Measurements from ENCODE around the gene TOMM6.
"Not testable (repeated sequence)": the region's sequence is repeated elsewhere in the genome, so short reads cannot be mapped to it uniquely, and the experiment has no call there.

TOMM6 gene

DNA sequence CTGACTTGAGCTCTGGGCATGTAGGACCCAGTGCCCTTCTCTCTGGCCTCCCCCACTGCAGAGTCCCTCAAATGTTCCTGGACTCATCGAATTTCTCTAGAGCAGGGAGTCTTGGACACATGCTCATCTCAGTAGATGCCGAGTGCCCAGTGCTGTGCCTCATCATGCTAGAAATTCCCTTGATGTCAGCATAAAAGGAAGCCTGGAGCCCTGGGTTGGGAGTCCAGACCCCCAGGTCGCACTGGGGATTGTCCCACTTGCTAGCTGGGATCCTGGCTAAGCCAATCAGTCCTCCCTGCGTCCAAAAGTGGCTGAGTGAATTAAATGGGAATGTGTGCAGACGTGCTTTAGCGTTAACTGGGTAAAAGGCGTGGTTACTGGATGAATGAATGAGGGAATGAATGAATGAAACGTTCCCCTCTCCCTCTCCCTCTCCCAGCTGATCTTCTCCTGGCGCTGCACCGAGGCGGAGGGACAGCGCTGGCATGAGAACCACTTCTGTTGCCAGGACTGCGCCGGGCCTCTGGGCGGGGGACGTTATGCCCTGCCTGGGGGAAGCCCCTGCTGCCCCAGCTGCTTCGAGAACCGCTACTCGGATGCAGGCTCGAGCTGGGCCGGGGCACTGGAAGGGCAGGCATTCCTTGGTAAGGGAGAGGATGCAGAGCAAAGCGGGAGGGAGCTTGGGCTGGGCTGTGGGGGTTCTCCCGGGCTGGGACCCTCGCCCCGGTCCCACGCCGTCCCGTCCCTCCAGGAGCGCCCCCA, 1.6 kb upstream of the TOMM6 start:
- no peak for DNase-seq (ENCODE audit: low read depth)

DNA sequence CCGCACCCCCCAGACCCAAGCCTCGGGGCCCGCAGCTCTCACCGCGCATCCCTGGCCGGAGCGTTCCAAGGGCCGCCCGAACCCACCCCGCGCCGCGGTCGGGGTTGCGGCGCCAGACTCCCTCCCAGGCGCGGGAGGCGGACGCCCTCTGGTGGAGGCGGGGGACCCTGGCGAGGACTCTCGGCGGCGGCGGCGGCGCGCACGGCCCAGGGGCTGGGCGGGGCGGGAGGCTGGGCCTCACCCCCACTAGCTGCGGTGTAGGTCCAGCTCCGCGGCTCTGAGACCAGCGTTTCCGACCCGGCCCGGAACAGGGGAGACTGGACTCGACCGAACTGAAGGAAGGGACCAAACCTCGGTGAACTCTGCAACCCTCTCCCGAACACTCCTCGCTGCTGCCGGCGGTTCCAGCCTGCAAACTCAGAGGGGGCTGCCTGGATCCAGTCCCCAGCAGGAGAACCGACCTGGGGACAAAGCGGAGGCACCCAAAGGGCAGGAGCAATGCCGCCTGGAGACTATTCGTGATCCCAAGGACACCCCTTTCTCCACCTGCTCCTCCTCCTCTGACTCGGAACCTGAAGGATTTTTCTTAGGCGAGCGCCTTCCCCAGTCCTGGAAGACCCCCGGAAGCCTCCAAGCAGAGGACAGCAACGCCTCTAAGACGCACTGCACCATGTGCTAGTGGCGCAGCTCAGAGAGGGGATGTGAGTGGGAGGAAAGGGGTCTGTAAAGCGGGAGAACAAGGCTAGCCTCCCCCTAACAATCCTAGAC, 859 bp upstream of the TOMM6 start:
- DNase-seq (ENCODE audit: low read depth), result peak; percentile 81

DNA sequence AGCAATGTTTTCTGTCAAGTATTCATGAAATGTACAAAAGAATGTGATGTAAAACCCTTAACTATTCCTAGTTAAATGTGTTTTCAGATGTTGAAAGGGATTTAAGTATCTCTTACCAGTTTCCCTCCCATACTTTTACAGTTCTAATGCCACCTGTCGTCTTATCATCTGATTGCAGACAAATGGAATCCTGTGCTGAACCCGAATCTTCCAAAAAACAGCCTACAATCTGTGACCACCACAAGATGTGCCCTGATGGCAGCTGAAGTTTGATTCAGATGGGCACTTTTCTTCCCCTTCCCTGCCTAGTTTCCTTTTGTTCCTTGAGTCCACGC, 1.9 kb downstream of the TOMM6 start:
- DNase-seq (ENCODE audit: low read depth), result no peak

DNA sequence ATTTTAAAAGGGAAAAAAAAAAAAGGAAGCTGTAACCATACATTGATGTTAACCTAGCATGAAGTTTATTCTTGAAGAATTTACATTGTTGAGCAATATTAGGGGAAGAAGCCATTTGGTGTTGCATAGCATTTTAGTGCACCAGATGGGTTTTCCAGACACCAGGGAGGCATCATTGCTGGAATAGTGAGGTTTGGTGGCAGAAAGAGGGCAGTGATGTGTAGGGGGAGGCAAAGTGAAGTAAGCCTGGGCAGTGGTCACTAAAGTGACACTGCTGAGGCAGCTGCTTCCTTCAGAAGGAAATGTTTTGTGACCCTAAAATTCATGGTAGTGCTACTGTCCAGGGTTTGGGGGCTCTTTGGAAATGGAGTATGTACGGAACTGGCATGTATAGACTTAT, 2.6 kb downstream of the TOMM6 start:
- DNase-seq (ENCODE audit: low read depth), result no peak

DNA sequence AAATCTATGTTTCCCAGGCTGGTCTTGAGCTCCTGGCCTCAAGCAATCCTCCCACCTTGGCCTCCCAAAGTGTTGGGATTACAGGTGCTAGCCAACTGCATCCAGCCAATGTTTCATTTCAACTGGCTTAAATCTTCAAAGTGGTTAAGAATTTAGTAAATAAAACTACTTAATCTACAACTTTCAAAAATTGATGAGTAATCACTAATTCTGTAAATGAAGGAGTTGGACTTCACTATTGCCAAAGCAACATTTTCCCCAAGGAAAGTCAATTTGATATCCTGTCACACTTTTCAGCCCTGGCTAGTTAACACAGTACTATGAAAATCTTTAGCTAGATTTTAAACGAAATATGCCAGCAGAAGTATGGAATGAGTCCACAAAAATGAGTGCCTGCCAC, 3.8 kb downstream of the TOMM6 start:
- DNase-seq (ENCODE audit: low read depth), result no peak

DNA sequence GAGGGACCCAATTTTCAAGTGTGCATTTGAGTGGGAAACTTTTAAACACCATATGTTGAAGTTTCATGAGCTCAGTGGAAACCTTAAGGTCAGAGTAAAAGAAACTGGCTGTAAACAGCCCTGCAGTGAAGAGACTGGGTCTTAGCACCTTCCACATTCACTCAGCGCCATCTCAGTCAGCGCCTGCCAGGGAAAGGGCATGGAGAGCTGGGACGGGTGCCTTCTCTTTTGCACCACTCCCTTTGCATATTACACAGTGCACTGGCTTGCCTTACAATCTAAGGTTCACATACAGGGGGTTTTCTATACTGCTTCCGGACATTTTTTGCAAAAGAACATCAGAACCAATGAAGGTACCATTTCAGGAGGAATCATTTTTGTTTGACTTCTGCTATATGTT, 4.5 kb downstream of the TOMM6 start:
- DNase-seq (ENCODE audit: low read depth), result no peak

DNA sequence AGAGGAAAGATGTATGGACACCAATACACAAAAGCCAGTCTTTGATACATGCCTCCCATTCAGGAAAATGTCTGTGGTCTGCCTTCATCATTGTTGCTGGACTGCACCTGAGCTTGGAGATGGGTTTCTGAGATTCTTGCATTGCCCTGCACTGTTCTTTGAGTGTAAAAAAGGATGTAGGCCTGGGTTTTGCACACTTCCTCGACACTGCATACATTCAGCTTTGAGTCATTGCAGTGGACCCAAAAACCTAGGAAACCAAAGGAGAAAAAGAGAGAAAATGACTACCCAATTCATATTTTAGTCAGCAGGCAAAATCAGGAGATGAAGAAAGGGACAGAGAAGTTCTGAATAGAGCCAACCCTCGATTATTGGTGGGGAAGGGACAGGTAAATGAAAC, 9.0 kb downstream of the TOMM6 start:
- no peak for DNase-seq (ENCODE audit: low read depth)

DNA sequence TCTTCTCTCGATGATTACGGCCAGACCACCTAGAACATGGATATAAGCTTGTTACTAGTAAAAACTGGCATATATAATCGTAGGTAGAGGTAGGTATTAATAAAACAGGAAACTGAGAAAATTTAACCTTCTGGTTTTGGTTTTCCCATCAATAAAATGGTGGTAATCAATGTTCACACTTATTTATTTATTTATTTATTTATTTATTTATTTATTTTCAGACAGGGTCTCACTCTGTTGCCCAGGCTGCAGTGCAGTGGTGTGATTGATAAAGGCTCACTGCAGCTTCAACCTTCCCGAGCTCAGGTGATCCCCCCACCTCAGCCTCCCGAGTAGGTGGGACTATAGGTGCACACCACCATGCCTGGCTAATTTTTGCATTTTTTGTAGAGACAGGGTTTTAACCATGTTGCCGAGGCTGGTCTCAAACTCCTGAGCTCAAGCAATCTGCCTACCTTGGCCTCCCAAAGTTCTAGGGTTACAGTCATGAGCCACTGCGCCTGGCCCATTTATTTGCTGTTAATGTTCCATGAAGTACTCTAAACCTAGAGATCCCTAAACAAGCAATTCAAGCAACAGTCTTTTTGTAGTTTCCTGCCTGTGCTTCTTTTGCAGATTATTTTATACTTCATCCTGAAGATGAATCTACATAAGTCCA, 11.5 kb downstream of the TOMM6 start:
- DNase-seq (ENCODE audit: low read depth), result no peak

DNA sequence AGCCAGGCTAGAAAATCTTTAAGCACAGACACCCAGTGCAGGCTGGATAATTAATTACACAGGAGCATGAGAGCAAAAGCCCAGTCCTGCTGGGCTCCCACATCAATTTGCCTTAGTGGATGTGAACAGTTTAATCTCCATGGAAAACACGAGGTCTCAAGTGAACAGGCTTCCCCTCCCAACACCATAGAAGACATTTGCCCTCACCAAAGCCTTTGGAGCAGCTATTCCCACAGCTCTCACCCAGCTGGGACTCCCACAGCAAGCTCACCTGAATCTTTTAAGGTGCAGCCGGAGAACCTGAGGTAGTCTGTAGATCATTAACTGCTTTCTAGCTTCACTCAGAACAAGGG, 12.0 kb downstream of the TOMM6 start:
- DNase-seq (ENCODE audit: low read depth), result no peak

DNA sequence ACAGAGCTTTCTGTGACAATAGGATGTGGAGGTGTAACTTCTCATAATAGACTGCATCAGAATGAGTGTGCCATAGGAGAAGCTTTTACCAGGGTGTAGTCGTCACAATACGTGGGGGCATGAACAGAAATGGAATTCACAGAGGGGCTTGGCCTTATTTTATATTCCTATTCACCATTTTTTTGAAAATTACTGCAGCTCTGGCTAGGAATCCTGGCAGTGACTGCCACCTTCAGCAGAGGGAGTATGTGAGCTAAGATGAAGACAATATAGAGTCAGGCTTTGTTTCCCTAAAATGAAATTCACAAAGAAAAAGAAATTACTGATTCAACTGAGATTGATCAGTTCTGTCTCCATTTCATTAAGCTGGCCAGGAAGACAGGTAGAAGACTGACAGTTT, 13.9 kb downstream of the TOMM6 start:
- no peak for DNase-seq (ENCODE audit: low read depth)

DNA sequence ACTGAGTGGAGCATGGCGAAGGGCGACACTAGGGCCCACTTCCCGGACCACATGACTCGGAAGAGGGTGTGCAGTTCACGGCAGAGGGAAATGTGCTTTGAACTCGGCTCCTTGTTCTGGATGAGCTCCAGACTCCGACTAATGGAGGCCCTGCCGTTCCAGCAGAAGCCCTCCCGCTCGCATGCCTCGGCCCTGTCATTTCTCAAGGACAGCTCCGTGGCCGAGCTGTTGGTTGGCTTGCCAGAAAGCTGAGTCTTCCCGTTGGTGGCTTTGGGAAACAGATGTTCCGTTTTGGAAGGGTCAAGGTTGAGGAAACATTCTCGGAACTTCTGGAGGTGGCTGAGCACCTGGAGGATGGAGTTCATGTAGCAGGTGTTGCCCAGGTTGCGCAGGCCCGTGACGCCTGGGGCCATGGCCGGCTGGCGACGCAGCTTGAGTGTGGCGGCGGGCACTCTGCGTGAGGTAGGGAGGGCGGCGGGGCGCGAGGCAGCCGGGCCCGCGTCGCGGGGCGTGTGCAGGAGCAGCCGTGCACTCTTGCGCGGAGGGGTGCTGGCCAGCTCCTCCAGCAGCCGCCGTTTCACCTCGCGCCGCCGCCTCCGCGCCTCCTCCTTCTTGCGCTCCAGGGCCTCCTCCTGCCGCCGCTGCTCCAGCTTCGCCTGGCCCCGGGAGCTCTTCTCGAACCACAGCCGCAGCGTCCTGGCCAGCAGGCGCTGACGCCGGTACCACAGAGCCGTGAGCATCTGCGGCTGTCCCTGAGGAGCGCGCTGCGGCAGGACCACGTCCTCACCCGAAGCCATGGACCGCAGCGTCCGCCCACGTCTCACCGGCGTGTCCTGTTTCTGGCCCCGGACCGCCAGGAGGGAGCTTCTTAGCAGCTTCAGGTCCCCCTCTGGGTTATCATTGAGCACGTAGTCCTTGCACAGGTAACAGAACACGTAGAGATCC, 18.6 kb downstream of the TOMM6 start:
- DNase-seq (ENCODE audit: low read depth), result no peak

DNA sequence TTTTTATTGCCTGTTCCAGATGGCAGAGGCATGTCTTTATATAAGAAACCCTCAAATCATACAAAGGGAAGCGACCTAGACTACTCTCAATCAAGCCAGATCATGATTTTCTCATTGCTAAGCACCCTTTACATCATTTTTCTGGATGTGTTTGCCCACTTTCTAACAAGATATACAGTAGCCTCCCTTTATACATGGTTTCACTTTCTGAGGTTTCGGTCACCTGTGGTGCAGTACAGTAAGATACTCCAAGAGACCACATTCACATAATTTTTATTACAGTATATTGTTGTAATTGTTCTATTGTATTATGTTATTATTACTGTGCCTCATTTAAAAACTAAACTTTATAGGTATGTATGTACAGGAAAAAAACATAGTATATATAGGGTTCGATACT, 23.6 kb downstream of the TOMM6 start:
- DNase-seq (ENCODE audit: low read depth), result no peak

DNA sequence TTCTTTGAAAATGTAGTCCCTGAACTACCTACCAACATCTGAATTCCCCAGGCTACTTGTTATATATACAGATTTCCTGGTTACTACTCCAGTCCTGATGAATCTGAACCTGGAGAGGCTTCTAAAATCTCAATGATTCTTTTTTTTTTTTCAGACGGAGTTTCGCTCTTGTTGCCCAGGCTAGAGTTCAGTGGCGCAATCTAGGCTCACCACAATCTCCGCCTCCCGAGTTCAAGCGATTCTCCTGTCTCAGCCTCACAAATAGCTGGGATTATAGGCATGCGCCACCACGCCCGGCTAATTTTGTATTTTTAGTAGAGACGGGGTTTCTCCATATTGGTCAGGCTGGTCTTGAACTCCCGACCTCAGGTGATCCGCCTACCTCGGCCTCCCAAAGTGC, 24.5 kb downstream of the TOMM6 start:
- DNase-seq (ENCODE audit: low read depth), result not testable (repeated sequence)

DNA sequence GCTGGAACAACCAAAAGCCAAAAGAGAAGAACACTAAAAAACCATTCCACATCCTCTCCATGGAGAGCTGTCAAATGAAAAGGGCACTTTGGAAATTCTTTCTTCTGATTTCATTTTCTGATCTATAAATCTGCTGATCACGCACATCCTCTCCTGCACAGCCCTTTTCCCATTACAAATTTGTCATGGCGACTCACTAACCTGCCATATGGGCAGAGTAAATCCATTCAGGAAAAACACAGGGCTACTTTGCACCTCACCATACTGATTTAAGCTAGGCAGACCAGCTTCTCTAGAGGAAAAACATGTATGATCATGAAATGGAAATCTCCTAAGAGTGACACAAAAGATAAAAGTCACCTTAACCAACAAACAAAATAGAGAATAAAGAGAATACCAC, 26.0 kb downstream of the TOMM6 start:
- no peak for DNase-seq (ENCODE audit: low read depth)

DNA sequence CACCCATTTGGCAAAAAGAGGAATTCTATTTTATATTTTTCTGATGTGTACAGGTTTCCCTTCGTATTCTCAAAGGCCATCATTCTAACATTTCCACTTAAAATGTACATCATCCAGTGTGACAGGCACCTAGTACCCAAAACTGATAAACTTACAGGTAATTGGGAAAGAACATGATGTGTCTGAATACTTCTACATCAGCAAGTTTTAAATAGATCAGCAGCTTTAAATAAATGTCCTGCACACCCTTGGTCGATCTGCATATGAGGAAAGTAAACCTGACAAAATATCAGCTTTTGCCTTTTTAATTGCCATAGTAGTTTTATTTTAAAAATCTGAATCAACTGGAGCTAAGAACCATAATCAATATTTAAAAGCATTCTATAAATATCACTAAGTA, 26.5 kb downstream of the TOMM6 start:
- DNase-seq (ENCODE audit: low read depth), result no peak

DNA sequence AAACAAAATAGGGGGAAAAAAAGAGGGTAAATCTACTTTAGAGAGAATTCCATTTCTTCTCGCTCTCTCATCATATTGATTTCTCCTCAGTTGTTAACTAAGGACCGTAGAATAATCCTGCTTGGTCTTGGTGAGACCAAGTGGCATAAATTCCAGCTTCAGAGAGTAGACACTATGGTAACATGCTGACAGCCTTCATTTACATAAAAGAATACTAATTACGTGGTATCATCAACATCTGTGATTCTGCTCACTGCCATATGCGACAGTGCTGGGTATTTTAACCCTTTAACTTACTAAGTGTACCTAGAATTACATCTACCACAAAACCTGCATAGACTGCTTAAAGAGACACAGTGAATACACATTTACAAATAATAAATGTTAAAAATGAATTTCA, 27.1 kb downstream of the TOMM6 start:
- no peak for DNase-seq (ENCODE audit: low read depth)

DNA sequence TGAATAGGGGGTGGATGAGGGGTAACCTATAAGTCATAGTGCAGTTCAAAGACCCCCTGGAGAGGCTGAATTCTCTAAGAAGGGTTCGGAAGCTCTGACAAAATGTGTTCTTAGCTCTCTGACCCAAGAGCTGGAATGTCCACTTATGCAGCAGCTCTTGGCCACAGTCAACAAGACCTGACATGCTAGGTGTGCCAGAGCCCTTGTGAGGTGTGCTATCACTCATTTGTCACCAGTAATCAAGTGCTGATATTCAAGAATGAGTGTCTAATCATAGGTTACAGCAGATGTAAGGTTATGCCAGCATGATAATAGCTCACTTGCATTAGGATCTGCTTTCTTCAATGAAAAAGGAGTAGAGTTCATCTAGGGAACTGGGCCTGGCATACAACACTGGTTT, 28.1 kb downstream of the TOMM6 start:
- DNase-seq (ENCODE audit: low read depth), result no peak

DNA sequence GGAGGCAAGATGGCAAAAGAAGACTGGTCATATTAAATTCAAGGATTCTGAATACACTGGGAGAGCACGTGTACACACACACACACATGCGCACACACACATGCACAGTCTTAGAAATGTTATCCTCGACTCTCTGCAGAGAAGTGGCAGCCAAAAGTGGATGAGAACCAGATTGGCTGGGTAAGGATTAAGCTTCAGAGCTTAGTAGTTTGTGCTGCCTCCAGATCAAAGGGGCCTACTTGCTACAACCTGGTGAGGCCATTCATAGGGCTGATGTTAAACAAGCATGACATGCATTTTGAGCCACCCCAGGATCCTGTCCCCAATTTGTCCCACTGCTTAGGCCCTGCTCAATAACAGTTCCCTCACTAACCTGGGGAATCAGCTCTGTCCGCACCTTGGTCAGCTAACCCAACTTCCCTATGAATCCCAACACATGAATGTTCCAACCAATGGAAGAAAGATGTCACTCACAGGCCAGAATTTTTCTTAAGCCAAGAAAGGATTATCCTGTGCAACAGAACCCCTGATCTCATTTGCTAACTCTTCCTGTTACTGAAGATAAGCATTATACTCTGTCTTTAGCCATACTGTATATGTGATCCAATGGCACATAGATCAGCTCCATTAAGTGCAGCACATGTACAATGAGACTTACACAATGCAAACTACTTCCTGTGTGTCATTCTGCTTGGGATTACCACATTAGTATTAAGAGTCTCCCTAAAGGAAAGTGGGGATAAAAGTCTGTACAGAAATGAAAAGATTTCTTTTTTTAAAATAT, 31.0 kb downstream of the TOMM6 start:
- no peak for DNase-seq (ENCODE audit: low read depth)

DNA sequence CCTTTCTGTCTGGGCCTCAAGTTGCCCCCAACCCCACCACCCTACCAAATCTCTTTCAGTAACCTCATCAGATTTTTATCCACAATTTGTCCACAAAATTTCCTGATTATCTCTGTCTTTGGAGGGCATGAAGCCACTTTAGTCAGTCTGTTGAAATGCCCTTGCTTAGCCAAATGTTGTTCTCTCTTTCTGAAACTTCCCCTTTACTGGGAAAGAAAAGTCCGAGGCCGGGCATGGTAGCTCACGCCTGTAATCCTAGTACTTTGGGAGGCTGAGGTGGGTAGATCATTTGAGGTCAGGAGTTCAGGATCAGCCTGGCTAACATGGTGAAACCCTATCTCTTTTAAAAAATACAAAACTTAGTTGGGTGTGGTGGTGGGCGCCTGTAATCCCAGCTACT, 33.8 kb downstream of the TOMM6 start:
- DNase-seq (ENCODE audit: low read depth), result no peak

DNA sequence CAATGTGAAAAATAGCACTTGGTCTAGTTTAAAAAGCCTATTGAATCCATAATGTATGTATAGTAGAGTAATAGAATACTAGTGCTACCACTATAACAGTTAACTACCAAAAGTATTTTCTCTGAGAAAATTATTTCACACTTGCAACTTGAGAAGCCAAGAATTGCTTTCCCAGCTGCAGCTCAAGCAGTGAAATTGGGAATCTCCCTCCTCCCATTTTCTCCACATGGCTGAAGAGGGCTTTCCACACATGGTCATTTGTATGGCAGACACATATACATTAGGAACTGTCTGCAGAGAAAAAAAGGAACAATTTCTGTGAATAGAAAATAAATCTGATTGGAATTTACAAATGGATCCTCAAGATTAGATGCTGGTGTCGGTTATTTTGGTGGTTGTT, 34.5 kb downstream of the TOMM6 start:
- no peak for DNase-seq (ENCODE audit: low read depth)

DNA sequence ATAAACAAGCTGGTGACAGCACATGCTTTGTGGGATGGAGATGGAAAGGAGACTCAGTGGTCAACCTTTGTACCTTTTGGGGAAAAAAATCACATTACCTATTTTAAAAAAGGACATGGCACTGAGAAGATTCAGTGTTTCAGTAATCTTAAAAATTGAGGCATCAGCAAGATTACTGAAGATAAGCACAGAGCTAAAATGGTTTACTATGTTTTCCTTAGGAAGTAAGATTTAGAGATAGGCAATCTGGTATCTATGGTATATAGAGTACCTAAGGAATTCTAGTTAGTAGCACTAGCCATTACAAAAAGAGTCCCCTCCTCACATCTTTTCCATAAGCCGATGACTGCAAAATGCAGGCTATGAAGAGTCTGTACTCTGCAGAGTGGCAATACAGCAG, 35.7 kb downstream of the TOMM6 start:
- DNase-seq (ENCODE audit: low read depth), result no peak

All from stimulated activated CD4-positive, alpha-beta T cell treated with anti-CD3 and anti-CD28 coated beads, Interleukin-2, amount 100 ng/mL, for 4 hours (primary cell).